ENCODE results near the gene NMU. TPM values are rescaled to one million over a fixed set of nuclear protein-coding genes. Genes with fewer than 3 reads are reported as not detected.
"Not testable (repeated sequence)": the region's sequence is repeated elsewhere in the genome, so short reads cannot be mapped to it uniquely, and the experiment has no call there.

NMU gene
- under 1 TPM in 1 of 2 experiments, not detected in 1; 0.30 TPM for total RNA-seq

- Mint-ChIP-seq H3K4me1 (peaks cover 13% of the 10 kb centered on the region), H3K36me3 (ENCODE audit: low read depth) (no peaks in the 10 kb centered on the region), H3K27me3 (peaks cover 54% of the 10 kb centered on the region), H3K27ac (no peak within 1 kb of the TSS), H3K4me3 (peak within 1 kb of the TSS; percentile 47), H3K9me3 (ENCODE audit: low read depth) (no peaks in the 10 kb centered on the region)
- intact Hi-C loops (cut with DNase I, micrococcal nuclease): loop anchor here in 1 of 2 experiments (5.0 kb wide), 1 partner anchor 289 kb away; the partner anchor contains the start of gene SRD5A3
- ChIA-PET POLR2A (no interaction called here), CTCF (interaction anchor here (0.5 to 0.9 kb wide), 2 partner anchors 18 to 253 kb away, joined by 3 to 4 read pairs; no protein-coding TSS in a partner anchor)
- ATAC-seq: peak; percentile 90
- peak; percentile 73 for DNase-seq
Observed at GRCh38 chr4:55635741-55636655, at the start of gene NMU. Gene NMU (minus strand): TSS chr4:55636298. CDS start chr4:55636192, 106 bp downstream.

GRCh38 chr4:55684276-55684675 is 48.2 kb upstream of the NMU start:
- Mint-ChIP-seq H3K9me3 (ENCODE audit: low read depth) (no peaks in the 10 kb centered on the region), H3K4me3 (no peak overlapping the region)

GRCh38 chr4:55682797-55683196 is 46.7 kb upstream of the NMU start:
- H3K27ac Mint-ChIP-seq; DNase-seq; POLR2A ChIA-PET; CTCF ChIA-PET; H3K4me3 Mint-ChIP-seq; H3K9me3 Mint-ChIP-seq (ENCODE audit: low read depth); intact Hi-C loops (cut with DNase I, micrococcal nuclease); H3K27me3 Mint-ChIP-seq; ATAC-seq; H3K36me3 Mint-ChIP-seq (ENCODE audit: low read depth); H3K4me1 Mint-ChIP-seq: not testable (repeated sequence)

More at GRCh38 chr4:55684276-55684675, 48.2 kb upstream of the NMU start:
- ATAC-seq (no peak), DNase-seq (no peak)
- H3K36me3 Mint-ChIP-seq (ENCODE audit: low read depth): no peaks in the 10 kb centered on the region
- intact Hi-C loops (cut with DNase I, micrococcal nuclease): no loop called here
- POLR2A ChIA-PET: no interaction called here
- H3K27me3 Mint-ChIP-seq: peaks cover under 1% of the 10 kb centered on the region
- H3K27ac Mint-ChIP-seq: no peak overlapping the region
- CTCF ChIA-PET: no interaction called here
- no peaks in the 10 kb centered on the region for H3K4me1 Mint-ChIP-seq

- H3K27ac Mint-ChIP-seq: no peak overlapping the region
- CTCF ChIA-PET: no interaction called here
- H3K27me3 Mint-ChIP-seq: peaks cover 4% of the 10 kb centered on the region
- POLR2A ChIA-PET: no interaction called here
- H3K9me3 Mint-ChIP-seq (ENCODE audit: low read depth): no peaks in the 10 kb centered on the region
- no peaks in the 10 kb centered on the region for H3K4me1 Mint-ChIP-seq
- intact Hi-C loops (cut with DNase I, micrococcal nuclease): no loop called here
- no peak overlapping the region for H3K4me3 Mint-ChIP-seq
- DNase-seq: no peak
- H3K36me3 Mint-ChIP-seq (ENCODE audit: low read depth): no peaks in the 10 kb centered on the region
- ATAC-seq: no peak
Observed at GRCh38 chr4:55682295-55682694, 46.2 kb upstream of the NMU start.

GRCh38 chr4:55681430-55681829 is 45.3 kb upstream of the NMU start:
- POLR2A ChIA-PET: interaction anchor here (0.6 kb wide), 1 partner anchor 511 kb away, joined by 3 read pairs; no protein-coding TSS in a partner anchor

GRCh38 chr4:55675196-55675793 is 39.2 kb upstream of the NMU start:
- Mint-ChIP-seq H3K4me3 (no peak overlapping the region), H3K4me1 (no peaks in the 10 kb centered on the region), H3K9me3 (ENCODE audit: low read depth) (no peaks in the 10 kb centered on the region), H3K36me3 (ENCODE audit: low read depth) (no peaks in the 10 kb centered on the region), H3K27me3 (peaks cover 22% of the 10 kb centered on the region), H3K27ac (no peak overlapping the region)
- intact Hi-C loops (cut with DNase I, micrococcal nuclease): no loop called here
- ATAC-seq (no peak), DNase-seq (no peak)
- POLR2A ChIA-PET: no interaction called here
- CTCF ChIA-PET: interaction anchor here (0.6 kb wide), 1 partner anchor 604 kb away, joined by 3 read pairs; no protein-coding TSS in a partner anchor

More at GRCh38 chr4:55681430-55681829, 45.3 kb upstream of the NMU start:
- Mint-ChIP-seq H3K4me1 (no peaks in the 10 kb centered on the region), H3K9me3 (ENCODE audit: low read depth) (no peaks in the 10 kb centered on the region), H3K36me3 (ENCODE audit: low read depth) (no peaks in the 10 kb centered on the region), H3K27me3 (peaks cover 5% of the 10 kb centered on the region), H3K4me3 (no peak overlapping the region), H3K27ac (no peak overlapping the region)
- DNase-seq (no peak), ATAC-seq (no peak)
- intact Hi-C loops (cut with DNase I, micrococcal nuclease): no loop called here
- CTCF ChIA-PET: no interaction called here

- H3K27ac Mint-ChIP-seq: no peak overlapping the region
- ATAC-seq (no peak), DNase-seq (no peak)
- ChIA-PET CTCF (interaction anchor here (0.6 to 0.7 kb wide), 2 partner anchors 11 to 505 kb away, joined by 3 read pairs; no protein-coding TSS in a partner anchor), POLR2A (no interaction called here)
- peaks cover 27% of the 10 kb centered on the region for H3K27me3 Mint-ChIP-seq
- no peak overlapping the region for H3K4me3 Mint-ChIP-seq
- H3K36me3 Mint-ChIP-seq (ENCODE audit: low read depth): no peaks in the 10 kb centered on the region
- H3K9me3 Mint-ChIP-seq (ENCODE audit: low read depth): no peaks in the 10 kb centered on the region
- no peaks in the 10 kb centered on the region for H3K4me1 Mint-ChIP-seq
- intact Hi-C loops (cut with DNase I, micrococcal nuclease): no loop called here
Observed at GRCh38 chr4:55673424-55673823, 37.3 kb upstream of the NMU start.

- Mint-ChIP-seq H3K36me3 (ENCODE audit: low read depth) (no peaks in the 10 kb centered on the region), H3K4me3 (no peak overlapping the region), H3K9me3 (ENCODE audit: low read depth) (no peaks in the 10 kb centered on the region), H3K27ac (no peak overlapping the region), H3K27me3 (peaks cover 29% of the 10 kb centered on the region), H3K4me1 (no peaks in the 10 kb centered on the region)
- intact Hi-C loops (cut with DNase I, micrococcal nuclease): no loop called here
- no peak for ATAC-seq
- POLR2A ChIA-PET: no interaction called here
- no peak for DNase-seq
- CTCF ChIA-PET: no interaction called here
Observed at GRCh38 chr4:55671667-55672066, 35.6 kb upstream of the NMU start.

GRCh38 chr4:55670695-55671094 is 34.6 kb upstream of the NMU start:
- POLR2A ChIA-PET: no interaction called here
- ATAC-seq: no peak
- H3K4me1 Mint-ChIP-seq: no peaks in the 10 kb centered on the region

GRCh38 chr4:55668449-55668848 is 32.4 kb upstream of the NMU start:
- intact Hi-C loops (cut with DNase I, micrococcal nuclease): no loop called here
- ChIA-PET CTCF (no interaction called here), POLR2A (no interaction called here)
- Mint-ChIP-seq H3K4me1 (no peaks in the 10 kb centered on the region), H3K27ac (no peak overlapping the region), H3K27me3 (peaks cover 20% of the 10 kb centered on the region), H3K36me3 (ENCODE audit: low read depth) (no peaks in the 10 kb centered on the region), H3K4me3 (no peak overlapping the region), H3K9me3 (ENCODE audit: low read depth) (no peaks in the 10 kb centered on the region)
- DNase-seq (no peak), ATAC-seq (no peak)

More at GRCh38 chr4:55670695-55671094, 34.6 kb upstream of the NMU start:
- Mint-ChIP-seq H3K36me3 (ENCODE audit: low read depth) (no peaks in the 10 kb centered on the region), H3K27ac (no peak overlapping the region), H3K27me3 (peaks cover 28% of the 10 kb centered on the region), H3K9me3 (ENCODE audit: low read depth) (no peaks in the 10 kb centered on the region), H3K4me3 (no peak overlapping the region)
- DNase-seq: no peak
- intact Hi-C loops (cut with DNase I, micrococcal nuclease): no loop called here
- CTCF ChIA-PET: no interaction called here

- no peak overlapping the region for H3K4me3 Mint-ChIP-seq
- ATAC-seq (no peak), DNase-seq (no peak)
- no peaks in the 10 kb centered on the region for H3K36me3 Mint-ChIP-seq (ENCODE audit: low read depth)
- peaks cover 3% of the 10 kb centered on the region for H3K4me1 Mint-ChIP-seq
- H3K27ac Mint-ChIP-seq: no peak overlapping the region
- H3K9me3 Mint-ChIP-seq (ENCODE audit: low read depth): no peaks in the 10 kb centered on the region
- peaks cover 18% of the 10 kb centered on the region for H3K27me3 Mint-ChIP-seq
- intact Hi-C loops (cut with DNase I, micrococcal nuclease): no loop called here
- ChIA-PET CTCF (no interaction called here), POLR2A (no interaction called here)
Observed at GRCh38 chr4:55666535-55666934, 30.4 kb upstream of the NMU start.

- Mint-ChIP-seq H3K27ac (no peak overlapping the region), H3K4me1 (peaks cover 9% of the 10 kb centered on the region), H3K9me3 (ENCODE audit: low read depth) (no peaks in the 10 kb centered on the region), H3K27me3 (peaks cover 9% of the 10 kb centered on the region), H3K4me3 (no peak overlapping the region), H3K36me3 (ENCODE audit: low read depth) (no peaks in the 10 kb centered on the region)
- DNase-seq (no peak), ATAC-seq (no peak)
- CTCF ChIA-PET: interaction anchor here (0.7 kb wide), 1 partner anchor 22 kb away, joined by 4 read pairs; no protein-coding TSS in a partner anchor
- POLR2A ChIA-PET: no interaction called here
- intact Hi-C loops (cut with DNase I, micrococcal nuclease): no loop called here
Observed at GRCh38 chr4:55663145-55663544, 27.0 kb upstream of the NMU start.
